Measurements from ENCODE around the gene OLFM2. TPM values are rescaled to one million over a fixed set of nuclear protein-coding genes. Genes with fewer than 3 reads are reported as not detected.

The OLFM2 gene
- total and polyA plus RNA-seq, 9 of the 15 experiments (the other 6 are each of a cell fraction or from before 2014, with no cell fraction given) = 0.10 to 0.33 (median 0.23) TPM; not detected in 4

- FAIRE-seq = no peak
Observed at GRCh38 chr19:9861503-9861902, 74.8 kb downstream of the OLFM2 start.

GRCh38 chr19:9860407-9860806, 75.9 kb downstream of the OLFM2 start:
- no peak for TF ChIP-seq PHF21A (IDR thresholded peaks at IDR 0.05; ENCODE audit: borderline replicate concordance, low read depth)
- in situ Hi-C loops (cut with MboI) (no loop called here), intact Hi-C loops (cut with micrococcal nuclease) (no loop called here)
- ATAC-seq (no peak), FAIRE-seq (no peak), DNase-seq (ENCODE audit: extremely low read depth in 1 of 4, low spot score in 3 of 4) (no peak)
- CTCF ChIA-PET (ENCODE audit: low intra/inter-chr PET ratio) = no interaction called here
- H3K4me1 ChIP-seq (replicated peaks in 1 of 2; ENCODE audit: control insufficient read depth in 2 of 2, insufficient read depth in 2 of 2, low read length in 2 of 2) = peaks cover 12 to 14% of the 10 kb centered on the region in 2 experiments; a peak in 4 of 5 replicates
- no peak overlapping the region for H2AFZ ChIP-seq (ENCODE audit: low read depth, low read length)
- POLR2A ChIA-PET = interaction anchor here (0.6 to 1.3 kb wide), 4 partner anchors 10 to 15 kb away, joined by 3 to 8 read pairs (median 3); no protein-coding TSS in a partner anchor
- BruUV-seq (replicated peaks) = no TSS peak
- H4K20me1 ChIP-seq (replicated peaks; ENCODE audit: control insufficient read depth, insufficient read depth, low read length) = peaks cover 8% of the 10 kb centered on the region; the same call in 1 of the 2 replicates
- no peak overlapping the region for H3K4me3 ChIP-seq
- no peaks in the 10 kb centered on the region for H3K9me1 ChIP-seq (ENCODE audit: control insufficient read depth, insufficient read depth, low read length)
- H3K9ac ChIP-seq (ENCODE audit: insufficient read depth in 1 of 2, low read depth in 2 of 2, low read length in 2 of 2) = no peak overlapping the region
- WGBS (ENCODE audit: insufficient coverage, low coverage, missing lambda C conversion rate) = 7% methylated on average over 8 of the region's 8 CpGs
- H3K79me2 ChIP-seq (ENCODE audit: control insufficient read depth, insufficient read depth, low read length) = no peaks in the 10 kb centered on the region
- no peak overlapping the region for H3K27ac ChIP-seq (ENCODE audit: extremely low read depth, low read depth, low read length)
- peaks cover 12 to 28% of the 10 kb centered on the region in 2 experiments; a peak in 4 of 5 replicates for H3K27me3 ChIP-seq (ENCODE audit: control insufficient read depth in 2 of 2, insufficient read depth in 2 of 2, low read length in 2 of 2)
- H3K4me2 ChIP-seq (ENCODE audit: insufficient read depth, low read length) = no peak overlapping the region
- H3K9me3 ChIP-seq (replicated peaks; ENCODE audit: control insufficient read depth, insufficient read depth, low read depth, low read length) = no peaks in the 10 kb centered on the region
- H3K36me3 ChIP-seq (ENCODE audit: control insufficient read depth, insufficient read depth, low read length) = no peaks in the 10 kb centered on the region

More at GRCh38 chr19:9861503-9861902, 74.8 kb downstream of the OLFM2 start:
- TF ChIP-seq, protein P1, sequence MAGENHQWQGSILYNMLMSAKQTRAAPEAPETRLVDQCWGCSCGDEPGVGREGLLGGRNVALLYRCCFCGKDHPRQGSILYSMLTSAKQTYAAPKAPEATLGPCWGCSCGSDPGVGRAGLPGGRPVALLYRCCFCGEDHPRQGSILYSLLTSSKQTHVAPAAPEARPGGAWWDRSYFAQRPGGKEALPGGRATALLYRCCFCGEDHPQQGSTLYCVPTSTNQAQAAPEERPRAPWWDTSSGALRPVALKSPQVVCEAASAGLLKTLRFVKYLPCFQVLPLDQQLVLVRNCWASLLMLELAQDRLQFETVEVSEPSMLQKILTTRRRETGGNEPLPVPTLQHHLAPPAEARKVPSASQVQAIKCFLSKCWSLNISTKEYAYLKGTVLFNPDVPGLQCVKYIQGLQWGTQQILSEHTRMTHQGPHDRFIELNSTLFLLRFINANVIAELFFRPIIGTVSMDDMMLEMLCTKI (IDR thresholded peaks at IDR 0.05; ENCODE audit: partially characterized antibody) = no peak
- TF ChIP-seq CHD4 (IDR thresholded peaks at IDR 0.05; ENCODE audit: insufficient read depth, insufficient replicate concordance, low read depth, low read length, poor library complexity, severe bottlenecking) (no peak), ZNF239 (CRISPR knock-in tag; IDR thresholded peaks at IDR 0.05) (peak; percentile 91)
- ChIA-PET CTCF (ENCODE audit: low intra/inter-chr PET ratio) (no interaction called here), POLR2A (interaction anchor here (0.8 kb wide), 1 partner anchor 101 kb away, joined by 3 read pairs; no protein-coding TSS in a partner anchor)
- H3K4me3 ChIP-seq = no peak overlapping the region
- no peak overlapping the region for H2AFZ ChIP-seq (ENCODE audit: low read depth, low read length)
- no peak overlapping the region for H3K4me2 ChIP-seq (ENCODE audit: insufficient read depth, low read length)
- DNase-seq (ENCODE audit: extremely low read depth in 1 of 4, low spot score in 3 of 4) (no peak), ATAC-seq (no peak)
- no peaks in the 10 kb centered on the region for H3K9me1 ChIP-seq (ENCODE audit: control insufficient read depth, insufficient read depth, low read length)
- no peak overlapping the region for H3K27ac ChIP-seq (ENCODE audit: extremely low read depth, low read depth, low read length)
- peaks cover 8% of the 10 kb centered on the region; the same call in 1 of the 2 replicates for H4K20me1 ChIP-seq (replicated peaks; ENCODE audit: control insufficient read depth, insufficient read depth, low read length)
- no peak overlapping the region for H3K9ac ChIP-seq (ENCODE audit: insufficient read depth in 1 of 2, low read depth in 2 of 2, low read length in 2 of 2)
- 7% methylated on average over 1 of the region's 1 CpG for WGBS (ENCODE audit: insufficient coverage, low coverage, missing lambda C conversion rate)
- in situ Hi-C loops (cut with MboI) (no loop called here), intact Hi-C loops (cut with micrococcal nuclease) (no loop called here)
- no peaks in the 10 kb centered on the region for H3K79me2 ChIP-seq (ENCODE audit: control insufficient read depth, insufficient read depth, low read length)
- peaks cover 12 to 13% of the 10 kb centered on the region in 2 experiments; a peak in 4 of 5 replicates for H3K4me1 ChIP-seq (replicated peaks in 1 of 2; ENCODE audit: control insufficient read depth in 2 of 2, insufficient read depth in 2 of 2, low read length in 2 of 2)
- peaks cover 18 to 35% of the 10 kb centered on the region in 2 experiments; a peak in 4 of 5 replicates for H3K27me3 ChIP-seq (ENCODE audit: control insufficient read depth in 2 of 2, insufficient read depth in 2 of 2, low read length in 2 of 2)
- no peaks in the 10 kb centered on the region for H3K9me3 ChIP-seq (replicated peaks; ENCODE audit: control insufficient read depth, insufficient read depth, low read depth, low read length)
- no peaks in the 10 kb centered on the region for H3K36me3 ChIP-seq (ENCODE audit: control insufficient read depth, insufficient read depth, low read length)
- BruUV-seq (replicated peaks) = no TSS peak
